SHP77 (cell line): ENCODE results near the gene MKLN1.
"Not testable (repeated sequence)": the region's sequence is repeated elsewhere in the genome, so short reads cannot be mapped to it uniquely, and the experiment has no call there.

Experiments
- DNase-seq, 2 experiments: peaks; one replicate each; lab custom pipeline; 2025; lab: John Stamatoyannopoulos, UW

Gene MKLN1

GRCh38 chr7:131401194-131401593 lies 73.5 kb downstream of the MKLN1 start:
- no peak for DNase-seq

- DNase-seq, result no peak
Measured at GRCh38 chr7:131403322-131403721, 75.6 kb downstream of the MKLN1 start.

- DNase-seq, result no peak
Measured at GRCh38 chr7:131404226-131404911, 76.7 kb downstream of the MKLN1 start.

GRCh38 chr7:131409129-131409766 lies 81.6 kb downstream of the MKLN1 start:
- no peak for DNase-seq

GRCh38 chr7:131412031-131412430 lies 84.4 kb downstream of the MKLN1 start:
- DNase-seq, result no peak

- no peak for DNase-seq
Measured at GRCh38 chr7:131413711-131414110, 86.0 kb downstream of the MKLN1 start.

- DNase-seq, result peak; percentile 8 to 29
Measured at GRCh38 chr7:131424219-131424822, 96.6 kb downstream of the MKLN1 start.

- no peak for DNase-seq
Measured at GRCh38 chr7:131425992-131426391, 98.3 kb downstream of the MKLN1 start.

- DNase-seq, result peak in 1 of 2 experiments; percentile 51
Measured at GRCh38 chr7:131430826-131431225, 103.2 kb downstream of the MKLN1 start.

- peak; percentile 94 to 95 for DNase-seq
Measured at GRCh38 chr7:131431289-131431688, 103.6 kb downstream of the MKLN1 start.

- no peak for DNase-seq
Measured at GRCh38 chr7:131431756-131432155, 104.1 kb downstream of the MKLN1 start.

GRCh38 chr7:131436384-131436783 lies 108.7 kb downstream of the MKLN1 start:
- no peak for DNase-seq

- DNase-seq, result no peak
Measured at GRCh38 chr7:131438969-131439368, 111.3 kb downstream of the MKLN1 start.

- DNase-seq, result no peak
Measured at GRCh38 chr7:131443496-131443895, 115.8 kb downstream of the MKLN1 start.

GRCh38 chr7:131444683-131445082 lies 117.0 kb downstream of the MKLN1 start:
- DNase-seq, result no peak

- DNase-seq, result no peak
Measured at GRCh38 chr7:131449373-131449902, 121.8 kb downstream of the MKLN1 start.

- no peak for DNase-seq
Measured at GRCh38 chr7:131454498-131454897, 126.8 kb downstream of the MKLN1 start.

GRCh38 chr7:131455001-131455400 lies 127.3 kb downstream of the MKLN1 start:
- DNase-seq, result no peak

GRCh38 chr7:131455546-131455945 lies 127.9 kb downstream of the MKLN1 start:
- DNase-seq, result no peak

GRCh38 chr7:131456338-131456737 lies 128.7 kb downstream of the MKLN1 start:
- DNase-seq, result no peak

GRCh38 chr7:131459256-131459655 lies 131.6 kb downstream of the MKLN1 start:
- DNase-seq, result no peak

- no peak for DNase-seq
Measured at GRCh38 chr7:131462059-131462458, 134.4 kb downstream of the MKLN1 start.

- DNase-seq, result not testable (repeated sequence)
Measured at GRCh38 chr7:131462715-131463114, 135.0 kb downstream of the MKLN1 start.
